HG03039 (cell line): ENCODE results near the gene GALNT8.
"Not testable (repeated sequence)": the region's sequence is repeated elsewhere in the genome, so short reads cannot be mapped to it uniquely, and the experiment has no call there.

Experiments used
- ATAC-seq: cut with Tn5 transposase; IDR thresholded peaks from one replicate; pipeline ENCODE4 v1.9.1; 2021; ENCODE audit warnings: mild to moderate bottlenecking, moderate library complexity; ENCODE audit not compliant: unreplicated experiment

The GALNT8 gene, protein sequence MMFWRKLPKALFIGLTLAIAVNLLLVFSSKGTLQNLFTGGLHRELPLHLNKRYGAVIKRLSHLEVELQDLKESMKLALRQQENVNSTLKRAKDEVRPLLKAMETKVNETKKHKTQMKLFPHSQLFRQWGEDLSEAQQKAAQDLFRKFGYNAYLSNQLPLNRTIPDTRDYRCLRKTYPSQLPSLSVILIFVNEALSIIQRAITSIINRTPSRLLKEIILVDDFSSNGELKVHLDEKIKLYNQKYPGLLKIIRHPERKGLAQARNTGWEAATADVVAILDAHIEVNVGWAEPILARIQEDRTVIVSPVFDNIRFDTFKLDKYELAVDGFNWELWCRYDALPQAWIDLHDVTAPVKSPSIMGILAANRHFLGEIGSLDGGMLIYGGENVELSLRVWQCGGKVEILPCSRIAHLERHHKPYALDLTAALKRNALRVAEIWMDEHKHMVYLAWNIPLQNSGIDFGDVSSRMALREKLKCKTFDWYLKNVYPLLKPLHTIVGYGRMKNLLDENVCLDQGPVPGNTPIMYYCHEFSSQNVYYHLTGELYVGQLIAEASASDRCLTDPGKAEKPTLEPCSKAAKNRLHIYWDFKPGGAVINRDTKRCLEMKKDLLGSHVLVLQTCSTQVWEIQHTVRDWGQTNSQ

DNA sequence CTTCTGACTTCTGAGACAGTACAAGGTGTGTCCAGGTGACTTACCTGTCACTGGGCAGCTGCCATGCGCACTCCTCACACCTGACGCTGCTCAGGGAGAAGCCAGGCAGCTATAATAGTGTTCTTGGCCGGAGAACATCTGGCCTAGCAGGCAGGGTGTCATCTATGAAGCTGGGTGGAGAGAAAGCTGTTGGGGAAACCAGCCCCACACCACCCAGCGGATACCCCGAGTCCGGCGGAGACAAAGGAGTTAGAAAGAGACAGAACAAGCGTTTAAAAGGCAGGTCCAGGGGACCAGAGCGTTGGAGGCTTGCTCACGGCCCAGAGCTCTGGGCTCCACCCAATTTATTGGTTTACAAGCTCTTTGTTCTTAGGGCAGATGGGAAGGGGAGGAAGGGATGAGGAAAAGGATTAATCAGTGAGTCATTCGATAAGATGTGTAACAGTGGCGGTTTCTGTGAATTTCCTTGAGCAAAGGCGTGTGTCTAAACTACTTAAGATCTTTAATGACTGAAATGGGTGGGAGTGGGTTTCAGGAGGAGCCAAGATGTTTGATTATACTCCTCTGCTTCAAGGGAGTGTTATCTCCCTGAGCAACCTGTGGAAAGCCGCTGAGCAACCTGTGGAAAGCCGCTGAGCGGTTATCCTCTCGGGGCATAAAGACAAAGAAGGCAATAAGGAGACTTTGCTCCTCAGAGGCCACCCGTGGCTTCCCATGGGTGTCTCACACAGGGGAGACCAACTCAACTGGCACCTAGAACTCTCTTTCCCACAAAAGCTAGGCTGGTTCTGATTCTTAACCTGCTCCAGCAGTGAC, at the start of gene GALNT8:
GALNT8 (plus strand) TSS at position 580 of the 816 bp plus-strand sequence. CDS start 278 bp downstream, outside the sequence.
- ATAC-seq = no peak

DNA sequence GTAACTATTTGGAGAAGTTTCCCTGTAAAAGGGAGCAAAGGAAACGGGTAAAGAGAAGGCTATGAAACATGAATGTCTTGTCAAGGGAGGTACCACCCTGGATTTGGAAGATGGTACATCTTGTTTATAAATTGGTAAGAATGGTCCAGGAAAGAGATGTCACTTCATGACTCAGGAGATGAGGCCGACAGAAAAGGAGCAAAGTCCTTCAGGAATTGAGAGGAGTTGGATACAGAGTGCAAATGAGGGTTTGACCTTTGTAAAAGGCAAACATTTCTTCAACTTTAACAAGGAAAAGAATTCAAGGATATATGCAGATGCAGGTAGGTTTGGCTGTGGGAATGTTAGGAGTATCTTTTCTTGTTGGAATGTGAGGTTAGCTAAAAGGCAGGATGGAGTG, 40.5 kb upstream of the GALNT8 start:
- ATAC-seq = no peak

DNA sequence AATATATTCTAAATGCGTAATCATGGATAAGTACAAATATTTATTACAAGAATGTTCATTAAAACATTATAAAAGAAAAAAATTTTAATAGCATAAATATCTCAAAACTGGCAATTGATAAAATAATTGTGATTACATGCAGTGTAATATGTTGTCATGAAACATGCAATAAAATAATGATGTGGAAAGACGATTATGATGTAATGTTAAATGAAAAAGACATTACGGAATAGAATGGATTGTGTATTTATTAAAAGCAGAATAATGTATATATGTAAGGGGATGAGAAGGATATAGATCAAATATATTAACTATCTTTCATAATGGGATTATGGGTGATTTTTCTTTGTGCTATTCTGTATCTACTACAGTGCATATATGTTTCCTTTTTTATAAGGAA, 38.5 kb upstream of the GALNT8 start:
- ATAC-seq = no peak

DNA sequence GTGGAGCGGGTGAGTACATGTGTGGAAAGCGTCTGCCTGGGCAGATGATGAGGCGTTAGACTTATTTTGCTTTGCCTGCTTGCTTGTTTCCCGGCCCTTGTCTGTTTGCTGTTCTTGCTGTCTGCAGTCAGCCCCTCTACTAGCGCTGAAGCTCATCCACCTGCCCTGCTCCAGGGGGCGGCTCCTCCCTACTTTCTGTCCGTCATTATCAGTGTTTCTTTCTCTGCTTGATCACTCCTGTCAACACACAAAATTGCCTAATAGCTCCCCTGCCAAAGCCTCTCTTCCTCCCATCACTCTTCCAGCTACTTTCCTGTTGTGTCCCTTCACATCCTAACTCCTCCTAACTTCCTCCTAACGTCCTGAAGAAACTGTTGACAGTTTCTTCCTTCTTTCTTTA, 34.9 kb upstream of the GALNT8 start:
- ATAC-seq = no peak

DNA sequence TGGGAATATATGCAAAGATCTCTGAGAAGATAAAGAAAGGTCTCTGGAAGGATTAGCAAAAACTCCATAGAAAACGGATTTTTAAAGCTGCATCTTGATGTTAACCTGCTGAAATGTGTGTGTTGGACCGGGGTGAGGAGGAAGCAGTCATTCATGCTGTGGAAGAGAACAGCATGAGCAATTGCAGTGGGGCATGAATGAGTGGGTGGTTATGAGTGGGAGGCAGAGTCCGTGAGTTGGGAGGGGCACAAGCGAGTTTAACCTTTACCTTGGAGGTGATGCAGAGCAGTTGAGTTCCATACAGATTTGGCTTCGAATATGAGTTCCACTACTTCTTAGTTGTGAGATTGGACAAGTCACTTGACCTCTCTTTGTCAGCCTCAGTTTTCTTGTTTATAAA, 29.4 kb upstream of the GALNT8 start:
- ATAC-seq = no peak

DNA sequence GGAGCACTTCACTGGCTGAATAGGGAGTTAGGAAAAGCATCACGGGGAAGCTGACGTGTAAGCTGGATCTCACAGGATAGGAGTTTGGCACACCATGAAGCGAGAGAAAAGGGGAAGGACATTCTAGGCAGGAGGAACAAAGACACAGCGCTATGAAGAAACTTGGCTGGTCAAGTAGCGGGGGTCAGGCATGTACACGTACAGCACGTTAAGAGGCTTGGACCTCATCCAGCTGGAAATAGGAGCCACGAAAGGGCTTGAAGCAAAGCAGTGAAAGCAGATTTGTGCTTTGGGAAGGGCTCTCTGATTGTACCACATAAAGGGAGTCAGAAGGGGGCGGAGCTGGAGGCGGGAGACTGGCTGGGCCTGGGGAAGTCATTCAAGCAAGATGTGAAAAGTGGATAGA, 19.6 kb upstream of the GALNT8 start:
- no peak for ATAC-seq

DNA sequence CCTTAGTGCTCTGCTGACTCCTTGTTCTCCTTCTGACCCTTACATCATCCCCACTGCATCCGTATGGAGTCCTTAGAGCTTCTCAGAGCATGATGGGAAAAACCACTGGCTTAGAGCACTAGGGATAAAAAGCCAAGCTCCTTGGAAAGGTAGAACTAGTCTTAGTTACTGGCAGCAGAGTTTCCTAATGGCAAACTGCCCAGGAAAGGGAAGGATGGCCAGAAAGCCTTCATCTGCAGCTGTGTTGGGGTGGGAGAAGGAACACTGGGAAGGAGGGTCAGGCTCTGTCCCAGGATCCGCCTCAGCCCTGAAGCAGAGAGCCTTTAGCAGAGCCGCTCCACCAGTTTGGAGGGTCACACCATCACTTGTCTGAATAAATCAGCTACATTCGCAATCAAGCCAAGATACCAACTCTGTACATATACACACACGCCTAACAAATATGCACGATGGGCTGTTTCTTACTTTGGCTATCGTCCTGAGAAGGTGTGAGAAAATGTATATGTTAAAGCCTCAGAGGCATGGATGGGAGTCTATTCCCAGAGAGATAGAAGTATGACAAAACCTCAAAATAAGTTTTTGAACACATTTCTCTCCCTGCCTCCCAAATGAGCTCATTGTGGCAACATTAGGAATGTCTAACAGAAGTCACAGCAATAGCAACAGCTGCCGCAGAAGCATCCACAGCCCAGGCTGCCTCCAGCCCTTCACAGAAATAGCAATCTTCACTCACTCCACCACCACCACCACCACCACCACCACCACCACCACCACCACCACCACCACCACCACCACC, 18.6 kb upstream of the GALNT8 start:
- no peak for ATAC-seq

DNA sequence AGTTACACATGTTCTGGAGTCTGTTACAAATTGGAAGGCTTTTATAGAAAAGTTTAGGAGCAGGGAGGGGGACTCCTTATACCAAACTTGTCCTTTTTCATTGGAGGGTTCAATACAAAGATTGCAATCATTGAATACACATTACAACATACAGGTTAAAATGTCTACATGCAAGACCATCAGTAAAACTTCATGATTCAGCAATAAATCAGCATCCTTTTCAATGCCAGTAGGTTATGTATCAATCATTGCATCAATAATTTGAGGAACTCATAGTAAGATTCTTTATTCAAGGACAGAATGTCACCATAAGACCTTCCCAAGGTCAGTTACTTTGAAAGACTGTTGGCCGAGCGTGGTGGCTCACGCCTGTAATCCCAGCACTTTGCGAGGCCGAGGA, 16.5 kb upstream of the GALNT8 start:
- ATAC-seq = no peak

DNA sequence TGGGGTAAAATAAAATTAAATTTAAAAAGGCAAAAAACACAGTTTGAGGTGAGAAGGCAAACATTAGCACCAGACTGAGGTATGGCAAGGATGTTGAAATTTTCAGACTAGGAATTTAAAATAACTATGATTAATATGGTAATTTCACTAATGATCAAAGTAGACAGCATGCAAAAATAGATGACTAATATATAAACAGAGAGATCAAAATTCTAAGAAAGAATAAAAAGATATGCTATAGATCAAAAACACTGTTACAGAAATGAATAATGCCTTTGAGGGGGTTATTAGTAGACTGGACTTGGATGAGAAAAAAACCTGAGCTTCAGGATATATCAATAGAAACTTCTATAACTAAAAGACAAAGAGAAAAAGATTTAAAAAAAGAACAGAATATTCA, 14.4 kb upstream of the GALNT8 start:
- ATAC-seq = no peak

DNA sequence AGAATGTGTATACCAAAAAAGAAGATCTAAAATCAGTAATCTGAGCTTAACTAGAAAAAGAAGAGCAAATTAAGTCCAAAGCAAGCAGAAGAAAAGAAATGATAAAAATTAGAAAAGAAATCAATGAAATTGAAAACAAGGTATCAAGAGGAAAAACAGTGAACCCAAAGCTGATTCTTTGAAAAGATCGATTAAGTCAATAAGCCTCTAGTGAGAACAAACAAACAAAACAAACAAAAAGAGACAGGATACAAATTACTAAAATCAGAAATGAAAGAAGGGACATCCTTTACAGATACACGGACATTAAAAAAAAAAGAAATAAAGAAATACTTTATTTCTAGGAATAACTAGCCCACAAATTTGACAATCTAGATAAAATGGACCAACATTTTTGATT, 12.9 kb upstream of the GALNT8 start:
- no peak for ATAC-seq

DNA sequence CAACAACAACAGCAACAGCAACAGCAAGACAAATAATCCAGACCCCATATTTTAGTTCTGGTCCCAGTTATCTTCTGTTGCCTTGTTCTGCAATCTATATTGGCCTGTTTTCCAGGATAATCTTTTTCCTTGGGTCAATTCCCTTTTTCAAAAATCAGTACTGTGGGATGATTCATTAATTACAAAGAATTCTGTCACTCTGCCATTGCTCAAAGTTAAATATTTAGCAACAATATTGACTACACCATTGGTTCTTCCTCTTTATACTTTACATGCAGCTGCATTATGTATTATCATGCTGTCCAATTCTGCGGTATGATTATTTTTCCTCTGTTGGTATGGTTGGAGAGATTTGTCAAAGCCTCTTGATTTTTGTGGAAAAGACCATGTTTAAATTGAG, 10.1 kb upstream of the GALNT8 start:
- ATAC-seq = no peak

DNA sequence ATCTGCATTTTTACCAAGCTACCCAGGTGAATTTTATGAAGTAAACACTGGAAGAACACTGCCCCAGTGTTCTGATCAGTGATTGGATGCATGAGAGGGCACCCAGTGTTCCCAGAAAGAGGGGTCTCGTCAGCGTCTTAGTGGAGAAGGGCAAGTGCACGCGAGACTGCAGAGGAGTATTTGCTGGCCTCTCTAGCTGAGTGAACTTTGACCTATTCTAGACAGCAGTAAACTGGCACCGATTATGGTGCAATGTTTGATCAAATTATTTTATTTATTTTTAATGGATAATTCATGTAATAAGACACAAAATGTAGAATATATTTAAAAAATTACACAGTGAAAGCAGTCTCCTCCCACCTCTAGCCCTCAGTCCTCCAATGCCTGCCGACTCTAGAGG, 5.3 kb upstream of the GALNT8 start:
- no peak for ATAC-seq

DNA sequence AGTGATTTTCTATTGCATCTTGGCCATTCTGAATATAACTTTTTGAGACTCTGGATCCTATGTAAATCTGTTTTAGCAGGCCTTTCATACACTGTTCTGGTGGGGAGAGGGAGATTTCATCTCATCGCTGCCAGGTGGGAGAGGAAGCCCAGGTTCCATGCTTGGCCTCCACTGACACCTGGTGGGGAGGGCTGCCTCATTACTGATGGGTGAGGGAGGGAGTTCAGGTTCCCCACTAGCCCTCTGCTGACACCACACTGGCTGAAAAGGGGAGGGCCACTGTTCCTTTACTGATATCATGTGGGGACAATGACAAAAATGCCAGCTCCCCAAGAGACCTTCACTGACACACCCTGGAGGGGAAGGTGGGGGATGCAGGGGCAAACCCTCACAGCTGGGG, 2.4 kb upstream of the GALNT8 start:
- ATAC-seq = no peak

DNA sequence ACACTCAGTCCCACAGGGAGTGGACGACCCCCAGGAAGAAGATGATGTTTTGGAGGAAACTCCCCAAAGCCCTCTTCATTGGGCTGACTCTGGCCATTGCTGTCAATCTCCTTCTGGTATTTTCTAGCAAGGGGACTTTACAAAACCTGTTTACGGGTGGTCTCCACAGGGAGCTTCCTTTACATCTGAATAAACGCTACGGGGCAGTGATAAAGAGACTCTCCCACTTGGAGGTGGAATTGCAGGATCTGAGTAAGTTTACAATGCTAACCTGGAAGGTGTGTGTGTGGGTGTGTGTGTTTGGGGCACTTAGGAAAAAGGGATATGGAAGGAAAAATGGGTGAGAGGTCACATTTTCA, 416 bp downstream of the GALNT8 start:
- no peak for ATAC-seq

DNA sequence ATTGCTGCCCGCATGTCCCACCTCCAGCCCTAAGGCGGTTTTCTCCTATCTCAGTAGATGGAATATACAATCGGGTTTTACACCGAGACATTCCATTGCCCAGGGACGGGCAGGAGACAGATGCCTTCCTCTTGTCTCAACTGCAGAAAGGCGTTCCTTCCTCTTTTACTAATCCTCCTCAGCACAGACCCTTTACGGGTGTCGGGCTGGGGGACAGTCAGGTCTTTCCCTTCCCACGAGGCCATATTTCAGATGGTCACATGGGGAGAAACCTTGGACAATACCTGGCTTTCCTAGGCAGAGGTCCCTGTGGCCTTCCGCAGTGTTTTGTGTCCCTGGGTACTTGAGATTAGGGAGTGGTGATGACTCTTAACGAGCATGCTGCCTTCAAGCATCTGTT, 1.4 kb downstream of the GALNT8 start:
- not testable (repeated sequence) for ATAC-seq

DNA sequence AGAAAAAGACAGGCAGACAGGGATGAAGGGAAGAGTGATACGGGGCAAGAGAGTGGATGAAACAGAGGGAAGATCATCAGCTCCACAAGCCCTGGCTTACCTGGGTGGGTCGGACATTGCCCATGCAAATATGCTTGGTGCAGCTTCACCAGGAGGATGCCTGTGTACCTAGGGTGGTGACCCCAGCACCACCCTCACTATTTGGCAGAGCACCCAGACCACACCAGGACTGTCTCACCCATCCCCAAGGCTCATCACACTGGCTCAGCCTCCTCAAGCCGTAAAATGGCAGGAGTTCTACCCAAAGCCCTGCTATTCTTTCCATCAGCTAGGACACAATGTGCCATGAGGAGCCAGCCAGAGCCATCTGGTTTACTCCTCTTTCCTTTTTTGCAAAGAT, 3.0 kb downstream of the GALNT8 start:
- no peak for ATAC-seq

DNA sequence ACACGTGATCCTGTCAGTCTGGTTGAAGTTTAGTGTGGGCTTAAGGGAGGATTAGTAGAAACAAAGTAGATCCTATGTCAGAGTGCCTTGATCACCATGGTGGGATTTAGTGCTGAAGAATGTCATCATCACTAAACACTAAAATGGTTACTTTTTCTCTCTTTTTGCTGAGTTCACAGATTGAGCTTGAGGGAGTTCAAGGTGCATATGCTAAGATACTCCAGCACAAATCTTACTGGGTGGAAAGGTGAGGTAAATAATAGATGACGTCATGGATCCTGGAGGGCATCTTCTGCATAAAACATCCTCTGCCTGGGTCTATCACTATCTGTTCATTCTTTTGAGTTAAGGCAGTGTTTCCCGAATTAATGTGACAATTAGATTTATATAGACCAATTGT, 4.9 kb downstream of the GALNT8 start:
- ATAC-seq = no peak

DNA sequence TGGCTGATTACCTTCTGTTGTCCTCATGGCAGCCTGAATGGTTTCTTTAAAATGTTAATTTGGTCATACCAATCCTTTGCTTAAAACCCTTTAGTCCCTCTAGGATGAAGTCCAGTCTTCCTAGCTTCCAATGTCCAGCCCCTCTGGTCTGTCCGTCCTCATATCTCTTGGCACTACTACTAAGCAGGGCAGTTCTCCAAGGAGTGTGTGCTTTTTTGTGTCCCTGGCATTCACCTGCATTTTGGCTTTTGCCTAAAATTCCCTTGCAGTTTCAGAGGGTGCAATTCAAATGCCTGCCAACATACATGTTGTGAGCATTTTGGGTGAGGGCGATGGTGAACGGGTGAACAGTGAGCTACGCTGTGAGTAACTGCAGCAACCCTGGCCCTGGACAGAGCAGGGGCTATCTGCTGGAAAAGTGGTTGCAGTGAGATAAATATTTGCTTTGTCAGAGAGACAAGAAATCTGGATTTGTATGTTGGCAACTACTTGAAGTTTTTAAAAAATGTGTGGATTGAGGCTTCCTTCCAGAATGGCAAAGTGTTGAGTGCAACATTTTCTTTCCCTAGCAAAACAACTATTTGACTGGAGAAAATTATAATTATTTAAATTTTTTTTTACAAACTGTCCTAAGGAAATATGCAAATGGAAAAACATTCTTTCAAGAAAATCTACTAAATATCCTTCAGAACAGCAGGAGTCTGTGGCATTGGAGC, 14.6 kb downstream of the GALNT8 start:
- ATAC-seq = no peak

DNA sequence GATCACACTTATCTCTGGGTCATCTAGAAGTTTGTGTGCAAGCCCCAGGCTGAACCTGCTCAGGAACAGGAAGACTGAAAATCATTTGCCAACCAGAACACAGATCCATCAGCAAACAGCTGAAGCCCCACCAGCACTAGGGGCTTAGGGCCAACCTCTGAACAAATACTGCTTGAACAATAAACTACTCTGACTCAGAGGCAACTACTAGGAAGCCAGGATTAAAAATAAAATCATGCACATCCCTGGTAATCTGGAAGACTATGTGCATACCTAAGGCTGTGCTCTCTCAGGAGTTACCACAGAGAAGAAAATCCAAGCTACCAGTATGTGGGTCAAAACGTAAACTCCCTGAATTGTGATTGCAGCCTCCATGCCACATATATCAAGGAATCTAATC, 15.9 kb downstream of the GALNT8 start:
- no peak for ATAC-seq

DNA sequence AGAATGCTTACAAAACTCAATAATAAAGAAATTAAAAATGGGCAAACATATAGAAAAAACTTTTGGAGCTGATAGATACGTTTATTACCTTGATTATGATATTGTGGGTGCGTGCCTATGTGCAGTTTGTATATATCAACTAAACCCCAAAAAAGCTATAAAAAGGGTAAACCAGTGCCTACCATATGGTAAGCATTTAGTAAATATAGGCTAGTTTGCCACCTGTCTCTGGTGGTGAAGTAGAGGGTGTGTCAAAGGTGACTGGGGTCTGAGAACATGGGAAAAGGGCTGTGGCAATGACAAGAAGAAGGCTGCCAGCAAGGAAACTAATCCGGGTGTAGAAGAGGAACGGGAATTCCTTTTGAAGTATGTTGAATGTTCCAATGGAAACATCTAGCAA, 18.3 kb downstream of the GALNT8 start:
- no peak for ATAC-seq
